ENCODE results near the gene GPR157.
"Not testable (repeated sequence)": the region's sequence is repeated elsewhere in the genome, so short reads cannot be mapped to it uniquely, and the experiment has no call there.

GPR157 gene

DNA sequence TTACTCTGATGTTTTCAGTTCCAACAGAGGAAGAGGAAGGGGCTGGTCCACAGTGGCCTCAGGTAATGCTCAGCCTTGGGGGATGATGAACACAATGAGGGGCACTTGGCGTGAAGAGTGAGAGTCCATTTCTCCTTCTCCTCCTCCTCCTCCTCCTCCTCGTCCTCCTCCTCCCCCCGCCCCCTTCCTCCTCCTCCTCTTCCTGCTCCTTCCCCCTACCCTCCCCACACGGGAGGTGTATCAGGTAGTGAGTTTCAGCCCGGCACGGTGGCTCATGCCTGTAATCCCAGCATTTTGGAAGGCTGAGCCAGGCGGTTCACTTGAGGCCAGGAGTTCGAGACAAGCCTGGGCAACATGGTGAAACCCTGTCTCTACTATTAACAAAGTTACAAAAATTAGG is 17.3 kb upstream of the GPR157 start:
- DNase-seq (ENCODE audit: low read depth in 2 of 3, low spot score in 1 of 3): no peak

- DNase-seq (ENCODE audit: low read depth in 2 of 3, low spot score in 1 of 3): no peak
Observed at GRCh38 chr1:9145714-9146113, 16.8 kb upstream of the GPR157 start.

GRCh38 chr1:9145021-9145668 is 16.2 kb upstream of the GPR157 start:
- DNase-seq (ENCODE audit: low read depth in 2 of 3, low spot score in 1 of 3): peak in 1 of 3 donors; percentile 25

- not testable (repeated sequence) for DNase-seq (ENCODE audit: low read depth in 2 of 3, low spot score in 1 of 3)
Observed at GRCh38 chr1:9144494-9144893, 15.6 kb upstream of the GPR157 start.

DNA sequence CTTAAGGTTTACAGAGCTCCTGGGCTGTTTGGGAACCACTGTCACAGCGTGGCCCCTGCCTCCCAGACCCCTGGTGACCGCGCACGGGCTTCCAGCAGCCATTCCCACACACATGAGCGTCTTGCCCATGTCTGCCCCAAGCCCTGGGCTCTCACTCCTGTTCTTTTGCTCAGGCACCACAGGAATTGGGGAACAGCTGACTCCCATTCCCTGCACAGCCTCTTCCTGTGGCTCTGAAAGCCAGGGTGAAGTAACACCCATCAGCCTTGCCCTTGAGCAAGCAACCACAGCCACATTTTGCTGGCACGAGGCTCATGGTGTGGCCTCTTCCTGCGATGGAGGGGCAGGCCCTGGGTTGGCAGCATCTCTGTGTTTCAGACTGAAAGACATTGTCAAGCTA is 14.3 kb upstream of the GPR157 start:
- no peak for DNase-seq (ENCODE audit: low read depth in 2 of 3, low spot score in 1 of 3)

GRCh38 chr1:9139930-9140329 is 11.0 kb upstream of the GPR157 start:
- no peak for DNase-seq (ENCODE audit: low read depth in 2 of 3, low spot score in 1 of 3)

DNA sequence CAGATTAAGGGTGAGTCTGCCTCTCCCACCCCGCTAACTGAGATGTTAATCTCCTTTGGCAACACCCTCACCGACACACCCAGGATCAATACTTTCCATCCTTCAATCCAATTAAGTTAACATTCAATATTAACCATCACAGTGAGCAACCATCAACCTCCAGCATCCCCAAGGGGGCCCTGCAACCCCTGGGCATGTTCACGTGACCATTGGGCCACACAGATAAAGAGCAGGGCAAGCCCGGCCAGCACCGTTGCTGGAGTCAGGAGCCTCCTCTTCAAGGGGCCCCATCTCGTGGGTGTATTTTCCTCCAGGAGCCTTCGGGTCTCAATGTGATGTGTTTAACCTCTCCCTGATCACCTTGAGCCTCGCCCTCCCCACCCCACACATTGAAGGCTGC is 8.0 kb upstream of the GPR157 start:
- DNase-seq (ENCODE audit: low read depth in 2 of 3, low spot score in 1 of 3): no peak

- no peak for DNase-seq (ENCODE audit: low read depth in 2 of 3, low spot score in 1 of 3)
Observed at GRCh38 chr1:9135073-9135836, 6.4 kb upstream of the GPR157 start.

DNA sequence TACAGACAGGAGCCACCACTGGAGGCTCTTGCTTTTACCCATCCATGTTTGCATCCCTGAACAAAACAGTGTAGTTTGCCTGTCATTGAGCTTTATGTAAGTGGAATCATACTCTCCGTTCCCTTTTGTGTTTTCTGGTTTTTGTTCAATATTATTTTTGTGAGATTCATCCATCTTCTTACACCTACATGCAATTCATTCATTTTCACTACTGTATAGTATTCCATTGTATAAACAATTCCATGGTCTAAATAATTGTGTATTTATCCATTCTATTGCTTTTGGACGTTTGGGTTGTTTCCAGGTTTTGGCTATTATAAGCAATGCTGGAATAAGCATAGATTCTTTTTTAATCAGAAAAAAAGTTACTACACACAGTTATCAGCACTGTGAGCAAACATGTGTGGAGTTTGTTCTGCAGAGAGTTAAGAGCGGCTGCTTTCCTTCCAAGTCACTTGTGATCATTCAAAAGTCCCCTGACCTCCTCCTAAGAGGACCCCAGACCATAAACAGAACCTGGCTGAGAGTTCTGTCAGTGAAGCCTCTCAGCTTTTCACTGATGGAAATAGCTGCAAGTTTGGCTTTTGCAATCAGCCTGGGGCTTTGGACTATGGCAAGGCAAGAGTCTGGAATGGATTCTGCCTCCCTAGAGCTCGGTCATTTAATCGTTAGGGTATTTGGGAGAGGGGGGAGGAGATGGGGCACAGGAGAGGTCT is 5.1 kb upstream of the GPR157 start:
- DNase-seq (ENCODE audit: low read depth in 2 of 3, low spot score in 1 of 3): no peak

- peak; percentile 64 to 78 (median 69) for DNase-seq (ENCODE audit: low read depth in 2 of 3, low spot score in 1 of 3)
Observed at GRCh38 chr1:9129266-9130041, 552 bp upstream of the GPR157 start.

- DNase-seq (ENCODE audit: low read depth in 2 of 3, low spot score in 1 of 3): no peak
Observed at GRCh38 chr1:9128166-9128519, 759 bp downstream of the GPR157 start.

- no peak for DNase-seq (ENCODE audit: low read depth in 2 of 3, low spot score in 1 of 3)
Observed at GRCh38 chr1:9127395-9128165, 1.3 kb downstream of the GPR157 start.

- DNase-seq (ENCODE audit: low read depth in 2 of 3, low spot score in 1 of 3): no peak
Observed at GRCh38 chr1:9126511-9126910, 2.4 kb downstream of the GPR157 start.

DNA sequence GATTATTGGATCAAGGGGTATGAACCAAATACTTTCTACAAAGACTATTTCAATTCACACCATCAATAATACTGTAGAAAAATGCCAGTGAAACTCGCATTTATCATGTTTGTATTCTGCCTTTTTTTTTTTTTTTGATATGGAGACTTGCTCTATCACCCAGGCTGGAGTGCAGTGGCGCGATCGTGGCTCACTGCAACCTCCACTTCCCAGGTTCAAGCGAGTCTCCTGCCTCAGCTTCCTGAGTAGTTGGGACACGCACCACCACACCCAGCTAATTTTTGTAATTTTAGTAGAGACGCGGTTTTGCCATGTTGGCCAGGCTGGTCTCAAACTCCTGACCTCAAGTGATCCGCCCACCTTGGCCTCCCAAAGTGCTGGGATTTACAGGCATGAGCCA is 3.1 kb downstream of the GPR157 start:
- not testable (repeated sequence) for DNase-seq (ENCODE audit: low read depth in 2 of 3, low spot score in 1 of 3)

- no peak for DNase-seq (ENCODE audit: low read depth in 2 of 3, low spot score in 1 of 3)
Observed at GRCh38 chr1:9125325-9125724, 3.6 kb downstream of the GPR157 start.

DNA sequence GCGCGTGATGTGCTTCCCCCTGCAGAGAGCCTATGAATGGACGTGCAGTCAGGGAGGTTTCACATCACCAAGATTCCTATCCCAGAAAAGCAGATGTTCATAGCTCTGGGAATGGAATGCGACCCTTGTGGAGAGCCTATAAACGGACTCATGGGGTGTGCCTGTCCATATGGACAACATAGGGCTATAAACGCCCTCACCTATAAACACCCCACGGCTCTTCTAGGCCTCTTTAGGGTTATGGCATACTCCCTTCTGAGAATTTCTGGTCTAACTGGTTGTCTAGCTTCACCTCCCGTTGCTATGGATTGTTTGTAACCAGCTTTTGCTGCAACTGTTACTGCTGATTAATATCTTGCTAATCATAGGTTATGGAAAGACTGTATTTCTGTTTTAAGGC is 4.5 kb downstream of the GPR157 start:
- not testable (repeated sequence) for DNase-seq (ENCODE audit: low read depth in 2 of 3, low spot score in 1 of 3)

- not testable (repeated sequence) for DNase-seq (ENCODE audit: low read depth in 2 of 3, low spot score in 1 of 3)
Observed at GRCh38 chr1:9123665-9124064, 5.2 kb downstream of the GPR157 start.

DNA sequence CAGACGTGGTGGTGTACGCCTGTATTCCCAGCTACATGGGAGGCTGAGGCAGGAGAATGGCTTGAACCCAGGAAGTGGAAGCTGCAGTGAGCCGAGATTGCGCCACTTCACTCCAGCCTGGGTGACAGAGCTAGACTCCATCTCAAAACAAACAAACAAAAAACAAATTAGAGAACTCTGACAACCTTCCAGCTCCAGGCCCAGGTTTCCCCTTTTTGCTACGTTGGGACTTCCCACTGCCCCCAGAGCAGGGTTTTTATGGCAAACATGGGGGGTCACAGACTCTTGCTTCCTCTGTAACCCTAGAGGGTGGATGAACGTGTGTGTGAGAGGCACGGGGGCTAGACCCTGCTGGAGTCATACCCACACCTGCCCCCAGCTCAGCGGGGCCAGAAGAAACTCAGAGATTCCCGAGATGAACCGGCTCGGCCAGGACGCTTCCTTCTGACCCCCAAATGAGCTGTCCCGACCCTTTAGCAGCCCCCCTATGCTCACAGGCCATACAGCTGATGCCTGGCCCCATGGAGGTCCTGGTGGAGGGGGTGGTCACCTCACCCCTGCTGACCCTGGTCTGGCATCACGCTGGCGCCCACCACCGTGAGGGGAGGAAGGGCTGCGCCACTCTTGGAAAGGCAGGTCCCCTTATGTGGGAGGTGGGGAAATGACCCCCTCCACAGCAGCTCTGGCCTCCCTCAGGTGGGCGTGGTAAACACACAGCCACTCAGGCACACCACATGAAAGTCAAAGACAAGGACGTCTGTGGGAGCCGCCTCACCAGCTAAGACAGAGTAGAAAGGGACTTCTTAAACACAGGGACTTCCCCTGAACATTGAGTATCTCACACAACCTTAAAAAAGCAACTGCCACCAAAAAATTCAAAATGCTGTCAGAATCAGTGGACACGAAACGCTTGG is 7.1 kb downstream of the GPR157 start:
- DNase-seq (ENCODE audit: low read depth in 2 of 3, low spot score in 1 of 3): peak; percentile 28 to 30 (median 28)

DNA sequence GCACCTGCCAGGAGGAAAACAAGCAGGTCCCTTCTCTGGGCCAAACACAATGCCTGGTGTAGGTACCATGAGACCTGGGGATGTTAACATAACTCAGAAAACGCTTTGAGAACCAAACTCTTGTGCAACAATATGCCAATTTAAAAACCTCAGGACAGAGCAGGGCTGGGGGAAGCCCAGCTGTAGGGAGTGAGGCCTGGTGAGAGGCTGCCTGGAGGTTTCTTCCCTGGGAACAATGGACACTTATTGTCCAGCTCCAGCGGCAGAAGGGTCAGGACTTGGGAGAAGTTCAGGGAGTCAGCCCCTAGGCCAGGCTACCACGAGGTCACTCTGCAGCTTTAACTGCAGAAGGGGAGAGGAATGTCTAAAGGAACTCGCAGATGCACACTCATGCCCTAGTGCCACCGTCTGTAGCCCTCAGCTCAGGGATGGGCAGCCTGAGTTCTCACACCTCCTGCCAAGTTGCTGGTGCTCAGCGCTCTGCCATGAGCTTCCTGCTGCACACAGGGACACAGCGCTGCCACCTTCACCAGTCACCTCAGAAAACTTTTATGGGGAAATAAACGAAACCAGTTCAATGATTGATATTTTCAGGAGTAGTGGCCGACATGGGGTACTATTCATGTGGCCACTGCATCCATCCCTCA is 8.5 kb downstream of the GPR157 start:
- no peak for DNase-seq (ENCODE audit: low read depth in 2 of 3, low spot score in 1 of 3)
